ENCODE measurements around the gene SMC1A. TPM values are rescaled to one million over a fixed set of nuclear protein-coding genes. Genes with fewer than 3 reads are reported as not detected.
"Not testable (repeated sequence)": the region's sequence is repeated elsewhere in the genome, so short reads cannot be mapped to it uniquely, and the experiment has no call there.

The SMC1A gene
- total and polyA plus RNA-seq, 5 donors from 2014 or later: 37.1 to 74.9 (median 47.4) TPM

DNA sequence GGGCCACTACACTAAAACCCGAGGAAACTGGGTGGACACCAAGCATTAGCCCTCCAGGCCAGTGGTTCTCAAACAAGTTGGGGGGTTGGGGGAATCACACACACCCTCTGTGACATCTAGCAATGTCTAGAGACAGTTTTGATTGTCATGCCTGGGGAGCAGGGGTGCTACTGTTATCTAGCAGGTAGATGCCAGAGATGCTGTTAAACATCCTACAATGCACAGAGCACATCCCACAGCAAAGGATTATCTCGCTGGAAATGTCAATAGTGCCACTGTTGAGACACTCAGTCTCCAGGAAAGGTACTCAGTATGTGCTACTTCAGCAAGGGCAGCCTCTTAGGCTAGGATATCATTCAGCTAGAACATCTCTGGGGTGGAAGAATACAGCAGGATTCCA, 1.3 kb downstream of the SMC1A start:
- H3K27me3 ChIP-seq (ENCODE audit: control insufficient read depth, insufficient read depth, low read length): no peaks in the 10 kb centered on the region
- DNase-seq (no peak), ATAC-seq (ENCODE audit: low read depth in 2 of 2) (no peak)
- Mint-ChIP-seq H3K4me3 (peak overlapping the region; percentile 88 to 99 (median 98)), H3K27ac (peak overlapping the region in 2 of 3 donors; percentile 97 to 99), H3K27me3 (no peaks in the 10 kb centered on the region), H3K36me3 (peaks cover 8% of the 10 kb centered on the region), H3K4me1 (peaks cover 10 to 54% (median 20%) of the 10 kb centered on the region in 4 donors), H3K9me3 (no peaks in the 10 kb centered on the region)
- H3K27ac ChIP-seq (ENCODE audit: insufficient read depth, low read length, poor library complexity, severe bottlenecking): peak overlapping the region; percentile 95
- no peaks in the 10 kb centered on the region for H3K36me3 ChIP-seq (ENCODE audit: control insufficient read depth, insufficient read depth, low read length)
- peak overlapping the region; percentile 83 for H3K4me3 ChIP-seq (ENCODE audit: low read depth, low read length)
- peaks cover 24% of the 10 kb centered on the region for H3K4me1 ChIP-seq (ENCODE audit: control insufficient read depth, insufficient read depth, low read length, poor library complexity, severe bottlenecking)
- no peaks in the 10 kb centered on the region for H3K9me3 ChIP-seq (ENCODE audit: control insufficient read depth in 2 of 2, low read length in 2 of 2)

DNA sequence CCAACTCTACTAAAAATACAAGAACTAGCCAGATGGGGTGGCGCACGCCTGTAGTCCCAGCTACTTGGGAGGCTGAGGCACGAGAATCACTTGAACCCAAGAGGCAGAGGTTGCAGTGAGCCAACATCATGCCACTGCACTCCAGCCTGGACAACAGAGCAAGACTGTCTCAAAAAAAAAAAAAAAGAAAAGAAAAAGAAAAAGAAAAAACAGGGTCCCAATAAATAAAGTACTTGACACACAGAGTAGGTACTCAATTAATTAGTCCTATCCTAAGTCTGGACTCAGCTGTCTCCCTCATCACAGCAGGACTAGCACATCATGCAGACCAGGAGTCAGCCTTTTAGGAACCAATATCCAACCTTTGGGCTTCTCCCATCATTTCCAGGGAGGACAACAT, 2.1 kb downstream of the SMC1A start:
- not testable (repeated sequence) for H3K9me3 Mint-ChIP-seq, H3K36me3 Mint-ChIP-seq

GRCh38 chrX:53412446-53412845, 10.0 kb downstream of the SMC1A start:
- H3K9me3 ChIP-seq (ENCODE audit: control insufficient read depth in 2 of 2, low read length in 2 of 2): no peaks in the 10 kb centered on the region
- no peak overlapping the region for H3K4me3 Mint-ChIP-seq
- H3K27me3 Mint-ChIP-seq: no peaks in the 10 kb centered on the region
- no peaks in the 10 kb centered on the region for H3K4me1 ChIP-seq (ENCODE audit: control insufficient read depth, insufficient read depth, low read length, poor library complexity, severe bottlenecking)
- peak overlapping the region in 1 of 3 donors; percentile 74 for H3K27ac Mint-ChIP-seq
- no peak overlapping the region for H3K4me3 ChIP-seq (ENCODE audit: low read depth, low read length)
- DNase-seq (no peak), ATAC-seq (ENCODE audit: low read depth in 2 of 2) (no peak)
- peaks cover 1 to 28% (median 4%) of the 10 kb centered on the region in 4 donors for H3K4me1 Mint-ChIP-seq
- peaks cover 66% of the 10 kb centered on the region for H3K36me3 ChIP-seq (ENCODE audit: control insufficient read depth, insufficient read depth, low read length)
- H3K36me3 Mint-ChIP-seq: peaks cover 46% of the 10 kb centered on the region
- H3K9me3 Mint-ChIP-seq: no peaks in the 10 kb centered on the region
- no peak overlapping the region for H3K27ac ChIP-seq (ENCODE audit: insufficient read depth, low read length, poor library complexity, severe bottlenecking)
- no peaks in the 10 kb centered on the region for H3K27me3 ChIP-seq (ENCODE audit: control insufficient read depth, insufficient read depth, low read length)

More for the DNA sequence above, 2.1 kb downstream of the SMC1A start:
- H3K36me3 ChIP-seq (ENCODE audit: control insufficient read depth, insufficient read depth, low read length); DNase-seq; H3K9me3 ChIP-seq (ENCODE audit: control insufficient read depth in 2 of 2, low read length in 2 of 2); H3K4me3 ChIP-seq (ENCODE audit: low read depth, low read length); ATAC-seq (ENCODE audit: low read depth in 2 of 2); H3K27me3 Mint-ChIP-seq; H3K27me3 ChIP-seq (ENCODE audit: control insufficient read depth, insufficient read depth, low read length): not testable (repeated sequence)
- peak overlapping the region; percentile 88 to 99 (median 92) for H3K4me3 Mint-ChIP-seq
- peak overlapping the region; percentile 3 to 97 (median 43) for H3K27ac Mint-ChIP-seq
- peaks cover 10 to 54% (median 20%) of the 10 kb centered on the region in 4 donors for H3K4me1 Mint-ChIP-seq
- Histone ChIP-seq H3K27ac (ENCODE audit: insufficient read depth, low read length, poor library complexity, severe bottlenecking) (peak overlapping the region; percentile 95), H3K4me1 (ENCODE audit: control insufficient read depth, insufficient read depth, low read length, poor library complexity, severe bottlenecking) (peaks cover 24% of the 10 kb centered on the region)

DNA sequence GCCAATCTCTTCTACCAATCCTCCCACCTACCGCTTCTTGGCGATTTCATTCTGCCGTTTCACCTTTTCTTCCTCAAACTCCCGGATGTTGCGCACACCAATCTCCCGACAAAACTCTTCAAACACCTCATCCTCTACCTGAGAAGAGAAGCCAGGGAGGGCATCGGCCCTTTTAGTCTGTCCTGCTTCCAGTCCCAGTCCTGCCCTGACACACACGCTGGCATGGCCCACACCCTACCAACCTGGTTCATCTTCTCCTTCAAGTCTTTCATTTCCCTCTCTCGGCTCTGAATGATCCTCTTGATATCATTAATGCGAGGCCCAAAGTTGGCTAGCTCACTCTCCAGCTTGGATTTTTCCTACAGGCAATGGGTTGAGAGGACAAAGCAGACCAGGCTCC, 18.9 kb downstream of the SMC1A start:
- peaks cover 63% of the 10 kb centered on the region for H3K36me3 ChIP-seq (ENCODE audit: control insufficient read depth, insufficient read depth, low read length)
- peaks cover 0 to 5% (median 2%) of the 10 kb centered on the region in 4 donors for H3K4me1 Mint-ChIP-seq
- H3K27ac Mint-ChIP-seq: no peak overlapping the region
- H3K27ac ChIP-seq (ENCODE audit: insufficient read depth, low read length, poor library complexity, severe bottlenecking): no peak overlapping the region
- H3K36me3 Mint-ChIP-seq: peaks cover 62% of the 10 kb centered on the region
- H3K9me3 ChIP-seq (ENCODE audit: control insufficient read depth in 2 of 2, low read length in 2 of 2): no peaks in the 10 kb centered on the region
- H3K4me3 ChIP-seq (ENCODE audit: low read depth, low read length): no peak overlapping the region
- H3K27me3 Mint-ChIP-seq: no peaks in the 10 kb centered on the region
- H3K27me3 ChIP-seq (ENCODE audit: control insufficient read depth, insufficient read depth, low read length): no peaks in the 10 kb centered on the region
- no peaks in the 10 kb centered on the region for H3K9me3 Mint-ChIP-seq
- DNase-seq: no peak
- H3K4me3 Mint-ChIP-seq: no peak overlapping the region
- no peak for ATAC-seq (ENCODE audit: low read depth in 2 of 2)
- no peaks in the 10 kb centered on the region for H3K4me1 ChIP-seq (ENCODE audit: control insufficient read depth, insufficient read depth, low read length, poor library complexity, severe bottlenecking)

DNA sequence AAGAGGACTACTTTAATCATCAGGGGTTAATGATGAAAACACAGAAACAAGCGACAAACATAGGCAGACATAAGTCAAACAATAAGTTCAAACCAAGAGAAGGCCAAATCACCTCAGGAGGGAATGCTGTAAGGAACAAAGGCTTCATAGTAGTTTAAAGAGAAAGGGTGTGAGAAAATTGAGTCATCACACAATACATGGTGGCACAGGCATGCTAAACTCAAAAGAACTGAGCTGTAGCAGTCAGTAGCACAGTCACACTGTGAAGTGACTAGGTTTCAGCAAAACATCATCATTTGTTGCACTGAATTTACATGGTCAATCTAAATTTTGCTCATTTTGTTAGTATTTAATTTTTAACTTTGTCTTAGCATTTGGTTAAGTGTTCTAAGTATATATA, 24.2 kb downstream of the SMC1A start:
- DNase-seq (no peak), ATAC-seq (ENCODE audit: low read depth in 2 of 2) (no peak)
- Histone ChIP-seq H3K9me3 (ENCODE audit: control insufficient read depth in 2 of 2, low read length in 2 of 2) (no peaks in the 10 kb centered on the region), H3K27me3 (ENCODE audit: control insufficient read depth, insufficient read depth, low read length) (no peaks in the 10 kb centered on the region), H3K27ac (ENCODE audit: insufficient read depth, low read length, poor library complexity, severe bottlenecking) (no peak overlapping the region), H3K4me3 (ENCODE audit: low read depth, low read length) (no peak overlapping the region), H3K36me3 (ENCODE audit: control insufficient read depth, insufficient read depth, low read length) (peaks cover 44% of the 10 kb centered on the region), H3K4me1 (ENCODE audit: control insufficient read depth, insufficient read depth, low read length, poor library complexity, severe bottlenecking) (no peaks in the 10 kb centered on the region)
- Mint-ChIP-seq H3K9me3 (peaks cover 0 to 1% (median 0%) of the 10 kb centered on the region in 7 donors), H3K27me3 (no peaks in the 10 kb centered on the region), H3K4me3 (no peak overlapping the region), H3K4me1 (peaks cover 0 to 5% (median 2%) of the 10 kb centered on the region in 4 donors), H3K36me3 (peaks cover 57% of the 10 kb centered on the region), H3K27ac (no peak overlapping the region)

- no peaks in the 10 kb centered on the region for H3K4me1 ChIP-seq (ENCODE audit: control insufficient read depth, insufficient read depth, low read length, poor library complexity, severe bottlenecking)
- no peaks in the 10 kb centered on the region for H3K27me3 Mint-ChIP-seq
- H3K27me3 ChIP-seq (ENCODE audit: control insufficient read depth, insufficient read depth, low read length): no peaks in the 10 kb centered on the region
- no peak overlapping the region for H3K4me3 ChIP-seq (ENCODE audit: low read depth, low read length)
- H3K9me3 Mint-ChIP-seq: peaks cover 0 to 1% (median 0%) of the 10 kb centered on the region in 7 donors
- no peaks in the 10 kb centered on the region for H3K9me3 ChIP-seq (ENCODE audit: control insufficient read depth in 2 of 2, low read length in 2 of 2)
- peaks cover 44% of the 10 kb centered on the region for H3K36me3 ChIP-seq (ENCODE audit: control insufficient read depth, insufficient read depth, low read length)
- peaks cover 45% of the 10 kb centered on the region for H3K36me3 Mint-ChIP-seq
- ATAC-seq (ENCODE audit: low read depth in 2 of 2) (no peak), DNase-seq (no peak)
- H3K4me3 Mint-ChIP-seq: no peak overlapping the region
- H3K4me1 Mint-ChIP-seq: peaks cover 0 to 4% (median 0%) of the 10 kb centered on the region in 4 donors
- no peak overlapping the region for H3K27ac ChIP-seq (ENCODE audit: insufficient read depth, low read length, poor library complexity, severe bottlenecking)
- peak overlapping the region in 2 of 3 donors; percentile 33 to 73 for H3K27ac Mint-ChIP-seq
Measured at GRCh38 chrX:53395605-53396298, 26.7 kb downstream of the SMC1A start.

DNA sequence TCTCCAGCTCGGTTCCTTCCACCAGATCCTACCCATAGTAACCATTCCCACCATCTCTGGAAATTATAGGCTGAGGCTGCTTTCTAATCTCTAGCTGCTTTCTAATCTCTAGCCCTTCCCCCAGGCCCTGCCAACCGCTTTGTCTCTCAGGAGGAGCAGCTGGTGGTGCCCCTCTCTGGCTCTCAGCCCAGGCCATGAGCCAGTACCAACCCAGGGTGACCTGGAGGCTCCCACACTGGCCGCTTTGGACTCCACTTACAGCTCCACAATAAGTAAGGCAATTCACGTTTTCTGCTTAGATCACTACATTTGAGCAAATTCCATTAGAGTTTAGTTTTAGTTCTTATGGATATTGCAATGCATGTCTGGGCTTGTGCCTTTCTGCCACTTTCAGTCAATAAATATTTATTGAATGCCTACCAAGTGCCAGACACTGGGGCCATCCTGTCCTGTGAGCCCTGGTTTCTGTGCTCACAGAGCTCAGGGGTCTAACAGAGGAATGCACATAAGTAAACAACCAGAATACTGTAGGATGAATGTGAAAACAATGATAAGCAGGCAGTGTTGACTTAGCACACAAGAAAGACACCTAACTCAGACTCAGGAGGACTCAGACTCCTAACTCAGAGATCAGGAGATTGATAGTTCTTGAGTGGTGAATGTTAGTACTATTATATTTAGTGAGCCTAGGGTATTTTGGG, 38.9 kb downstream of the SMC1A start:
- Histone ChIP-seq H3K36me3 (ENCODE audit: control insufficient read depth, insufficient read depth, low read length) (peaks cover 63% of the 10 kb centered on the region), H3K9me3 (ENCODE audit: control insufficient read depth in 2 of 2, low read length in 2 of 2) (no peaks in the 10 kb centered on the region), H3K27ac (ENCODE audit: insufficient read depth, low read length, poor library complexity, severe bottlenecking) (no peak overlapping the region), H3K4me3 (ENCODE audit: low read depth, low read length) (no peak overlapping the region), H3K4me1 (ENCODE audit: control insufficient read depth, insufficient read depth, low read length, poor library complexity, severe bottlenecking) (no peaks in the 10 kb centered on the region), H3K27me3 (ENCODE audit: control insufficient read depth, insufficient read depth, low read length) (no peaks in the 10 kb centered on the region)
- H3K27me3 Mint-ChIP-seq: no peaks in the 10 kb centered on the region
- no peaks in the 10 kb centered on the region for H3K9me3 Mint-ChIP-seq
- no peak for DNase-seq
- peaks cover 0 to 6% (median 1%) of the 10 kb centered on the region in 4 donors for H3K4me1 Mint-ChIP-seq
- peak overlapping the region in 1 of 3 donors; percentile 73 for H3K27ac Mint-ChIP-seq
- peaks cover 52% of the 10 kb centered on the region for H3K36me3 Mint-ChIP-seq
- ATAC-seq (ENCODE audit: low read depth in 2 of 2): no peak
- no peak overlapping the region for H3K4me3 Mint-ChIP-seq

Data from CD4-positive, CD25-positive, alpha-beta regulatory T cell (primary cell).